Bronchial epithelial cell (primary cell): Measurements from ENCODE around the gene FIBCD1. TPM values are rescaled to one million over a fixed set of nuclear protein-coding genes. Genes with fewer than 3 reads are reported as not detected.
A peak's percentile ranks its signal among the peaks of the same experiment; 100 is the strongest.
"Not testable (repeated sequence)": the region's sequence is repeated elsewhere in the genome, so short reads cannot be mapped to it uniquely, and the experiment has no call there.

Experiments used
- DNase-seq: peaks from one replicate; pipeline ENCODE4 v3.0.0-alpha.2; 2010; ENCODE audit warnings: low read depth
- FAIRE-seq: peaks from 2 replicates; lab custom pipeline; 2011; peaks lifted over from hg19 to GRCh38; lab: Jason Lieb, UNC
- H3K27me3 ChIP-seq: 2 replicates; pipeline ENCODE4 v1.5.1; 2011; ENCODE audit warnings: low read length; ENCODE audit not compliant: control insufficient read depth, insufficient read depth
- H3K36me3 ChIP-seq: 2 replicates; pipeline ENCODE4 v1.5.1; 2011; ENCODE audit warnings: low read length; ENCODE audit not compliant: control insufficient read depth, insufficient read depth
- H3K4me3 ChIP-seq: 2 replicates; pipeline ENCODE4 v1.5.1; 2011; ENCODE audit warnings: mild to moderate bottlenecking, low read depth, low read length, control low read depth
- total RNA-seq: library from RNA; depleted of rRNA; stranded (reverse); fragments of >200 nt; gene quantifications from 2 replicates; pipeline ENCODE4 v1.2.1, GENCODE V29; 2014
- TF ChIP-seq, protein P1 (sequence below): IDR thresholded peaks from 2 replicates; pipeline ENCODE4 v1.5.1; 2011; ENCODE audit warnings: mild to moderate bottlenecking, moderate library complexity, low read length, control low read depth, inconsistent platforms; ENCODE audit not compliant: insufficient read depth, severe bottlenecking

The FIBCD1 gene
- total RNA-seq, 1 donor from 2014 or later = 0.26 TPM

DNA sequence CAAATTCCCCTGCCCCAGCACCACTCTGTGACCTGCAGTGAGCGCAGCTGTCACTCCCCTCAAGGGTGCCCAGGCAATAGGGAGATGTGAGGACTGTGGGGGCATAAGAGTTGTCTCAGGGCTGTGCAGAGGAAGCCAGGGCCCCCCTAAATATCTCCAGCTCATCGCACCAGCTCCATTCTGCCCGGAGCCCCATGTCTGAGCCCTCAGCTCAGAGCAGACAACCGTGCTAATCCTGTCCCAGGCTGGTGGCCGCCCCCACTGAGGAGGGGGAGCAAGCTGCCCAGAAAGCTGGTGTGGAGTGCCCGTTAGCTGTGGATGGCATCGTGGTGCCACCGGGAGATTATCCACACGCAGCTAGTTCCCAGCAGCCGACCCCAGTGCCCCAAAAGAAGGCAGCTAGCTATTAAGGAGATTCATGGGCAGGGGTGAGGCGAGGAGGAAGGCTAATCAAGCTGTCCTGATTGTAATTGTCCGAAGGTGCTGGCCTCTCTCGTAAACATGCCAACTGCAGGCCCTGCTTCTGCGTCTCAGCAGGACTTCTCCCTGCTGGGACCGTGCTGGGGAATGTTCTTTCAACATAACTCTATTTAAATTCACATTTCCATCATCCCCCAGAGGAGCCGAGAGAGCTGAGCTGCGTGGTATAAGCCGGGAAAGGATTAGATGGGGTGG lies 17.0 kb upstream of the FIBCD1 start:
- no peaks in the 10 kb centered on the region for H3K36me3 ChIP-seq
- no peaks in the 10 kb centered on the region for H3K27me3 ChIP-seq
- DNase-seq (no peak), FAIRE-seq (no peak)
- TF ChIP-seq, protein P1, sequence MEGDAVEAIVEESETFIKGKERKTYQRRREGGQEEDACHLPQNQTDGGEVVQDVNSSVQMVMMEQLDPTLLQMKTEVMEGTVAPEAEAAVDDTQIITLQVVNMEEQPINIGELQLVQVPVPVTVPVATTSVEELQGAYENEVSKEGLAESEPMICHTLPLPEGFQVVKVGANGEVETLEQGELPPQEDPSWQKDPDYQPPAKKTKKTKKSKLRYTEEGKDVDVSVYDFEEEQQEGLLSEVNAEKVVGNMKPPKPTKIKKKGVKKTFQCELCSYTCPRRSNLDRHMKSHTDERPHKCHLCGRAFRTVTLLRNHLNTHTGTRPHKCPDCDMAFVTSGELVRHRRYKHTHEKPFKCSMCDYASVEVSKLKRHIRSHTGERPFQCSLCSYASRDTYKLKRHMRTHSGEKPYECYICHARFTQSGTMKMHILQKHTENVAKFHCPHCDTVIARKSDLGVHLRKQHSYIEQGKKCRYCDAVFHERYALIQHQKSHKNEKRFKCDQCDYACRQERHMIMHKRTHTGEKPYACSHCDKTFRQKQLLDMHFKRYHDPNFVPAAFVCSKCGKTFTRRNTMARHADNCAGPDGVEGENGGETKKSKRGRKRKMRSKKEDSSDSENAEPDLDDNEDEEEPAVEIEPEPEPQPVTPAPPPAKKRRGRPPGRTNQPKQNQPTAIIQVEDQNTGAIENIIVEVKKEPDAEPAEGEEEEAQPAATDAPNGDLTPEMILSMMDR = no peak
- no peak overlapping the region for H3K4me3 ChIP-seq

DNA sequence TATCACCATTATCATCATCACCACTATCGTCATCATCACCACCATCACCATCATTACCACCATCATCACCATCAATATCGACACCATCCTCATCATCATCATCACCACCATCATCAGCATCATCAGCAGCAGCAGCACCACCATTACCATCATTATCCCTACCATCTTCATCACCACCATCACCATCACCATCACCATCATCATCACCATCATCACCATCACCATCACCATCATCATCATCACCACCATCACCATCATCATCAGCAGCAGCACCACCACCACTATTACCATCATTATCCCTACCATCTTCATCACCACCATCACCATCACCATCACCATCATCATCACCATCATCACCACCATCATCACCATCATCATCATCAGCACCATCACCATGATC lies 15.9 kb upstream of the FIBCD1 start:
- not testable (repeated sequence) for H3K36me3 ChIP-seq, DNase-seq, FAIRE-seq, H3K4me3 ChIP-seq, H3K27me3 ChIP-seq

DNA sequence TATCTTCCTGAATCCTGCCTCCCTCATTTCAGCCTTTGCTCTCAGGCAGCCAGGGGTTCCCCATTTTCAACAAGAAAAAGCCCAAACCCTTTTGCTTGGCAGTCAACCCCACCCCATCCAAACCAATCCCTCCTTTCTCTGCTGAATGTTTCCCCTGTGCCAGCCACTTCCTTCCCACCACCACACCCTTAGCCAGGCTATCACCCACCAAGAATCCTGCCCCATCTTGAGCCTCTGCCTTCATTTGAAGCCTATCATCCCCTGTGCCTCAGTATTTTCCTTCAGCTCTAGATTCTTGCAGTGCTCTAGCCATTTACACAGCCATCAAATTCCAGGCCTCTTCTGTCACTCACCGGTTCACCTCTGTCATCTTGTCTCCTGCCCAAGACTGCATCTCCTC lies 15.3 kb upstream of the FIBCD1 start:
- Histone ChIP-seq H3K4me3 (no peak overlapping the region), H3K36me3 (no peaks in the 10 kb centered on the region), H3K27me3 (no peaks in the 10 kb centered on the region)
- DNase-seq (no peak), FAIRE-seq (no peak)
- TF ChIP-seq, protein P1 = no peak

DNA sequence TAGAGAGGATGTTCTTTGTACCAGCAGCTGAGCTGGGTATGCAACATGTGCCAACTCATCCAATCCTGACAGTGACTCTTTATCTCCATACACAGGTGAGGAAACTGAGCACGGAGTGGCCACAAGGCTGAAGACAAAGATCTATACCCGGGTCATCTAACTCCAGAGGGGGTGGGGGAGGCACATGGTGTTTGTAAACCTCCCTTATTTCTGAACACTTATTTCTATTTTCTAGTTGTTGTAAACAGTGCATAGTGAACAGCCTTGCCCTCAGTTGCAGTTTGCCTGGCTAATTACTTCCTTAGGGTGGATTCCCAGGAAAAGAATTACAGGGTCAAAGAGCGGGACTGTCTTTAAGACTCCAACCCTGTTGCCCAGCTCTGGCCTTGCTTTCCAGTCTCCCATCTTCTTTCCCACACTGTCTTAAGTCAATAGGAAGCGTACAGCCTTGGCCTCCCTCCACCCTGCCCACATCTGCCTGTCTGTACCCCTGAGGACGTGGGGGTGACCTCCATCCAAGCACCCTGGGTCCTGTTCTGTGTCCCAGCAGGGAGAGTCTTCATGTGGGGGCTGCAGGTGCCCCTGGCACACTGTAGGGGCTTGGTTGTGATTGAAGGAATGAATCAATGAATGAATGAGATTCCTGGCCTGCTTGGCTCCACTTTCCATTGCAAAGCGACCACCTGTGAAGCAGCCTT lies 13.2 kb upstream of the FIBCD1 start:
- no peak for FAIRE-seq
- no peak for DNase-seq
- no peaks in the 10 kb centered on the region for H3K27me3 ChIP-seq
- TF ChIP-seq, protein P1 = no peak
- H3K4me3 ChIP-seq = no peak overlapping the region
- H3K36me3 ChIP-seq = no peaks in the 10 kb centered on the region

DNA sequence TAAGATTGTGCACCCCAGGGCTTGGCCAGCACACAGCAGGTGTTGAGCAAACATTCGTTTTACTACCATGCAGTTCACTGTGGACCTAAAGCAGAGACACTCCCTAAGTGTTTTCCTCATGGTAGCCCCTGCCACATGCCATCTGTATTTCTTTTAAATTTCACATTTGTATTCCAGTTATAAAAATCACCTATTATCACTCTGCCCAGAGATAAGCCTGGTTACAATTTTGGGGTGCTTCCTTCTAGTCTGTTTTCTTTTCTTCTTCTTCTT lies 10.9 kb upstream of the FIBCD1 start:
- no peaks in the 10 kb centered on the region for H3K27me3 ChIP-seq
- FAIRE-seq (no peak), DNase-seq (no peak)
- TF ChIP-seq, protein P1 = no peak
- H3K4me3 ChIP-seq = no peak overlapping the region
- no peaks in the 10 kb centered on the region for H3K36me3 ChIP-seq

DNA sequence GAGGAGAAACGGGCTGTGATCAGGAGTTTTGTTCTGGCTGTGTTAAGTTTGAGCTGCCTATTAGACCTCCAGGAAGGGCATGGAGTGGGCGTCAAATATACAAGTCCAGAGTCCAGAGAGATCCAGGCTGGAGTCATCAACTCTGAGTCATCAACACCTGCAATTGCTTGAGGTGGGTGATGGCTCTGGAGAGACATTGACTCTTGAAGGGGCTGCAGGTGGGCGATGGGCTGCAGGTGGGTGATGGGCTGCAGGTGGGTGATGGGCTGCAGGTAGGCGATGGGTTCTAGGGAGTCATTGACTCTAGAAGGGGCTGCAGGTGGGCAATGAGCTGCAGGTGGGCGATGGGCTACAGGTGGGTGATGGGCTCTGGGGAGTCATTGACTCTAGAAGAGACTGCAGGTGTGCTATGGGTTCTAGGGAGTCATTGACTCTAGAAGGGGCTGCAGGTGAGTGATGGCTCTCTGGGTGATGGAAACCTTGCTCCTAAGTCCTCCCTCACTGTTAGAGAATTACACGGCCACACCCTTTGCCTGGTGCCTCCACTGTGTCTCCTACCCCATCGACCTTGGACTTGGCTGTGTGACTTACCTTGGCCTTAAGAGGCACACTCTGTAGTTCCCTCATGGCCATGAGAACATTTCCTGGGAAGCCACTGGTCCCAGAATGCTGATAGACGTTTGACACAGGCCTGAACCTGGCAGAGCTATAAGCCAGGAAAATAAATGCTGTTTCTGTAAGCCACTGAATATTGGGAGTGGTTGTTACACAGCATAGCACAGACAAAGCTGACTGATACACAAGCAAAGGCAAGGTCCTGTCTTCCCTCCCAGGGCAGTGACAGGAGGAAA lies 10.4 kb upstream of the FIBCD1 start:
- H3K36me3 ChIP-seq = no peaks in the 10 kb centered on the region
- FAIRE-seq (no peak), DNase-seq (peak; percentile 37)
- H3K27me3 ChIP-seq = no peaks in the 10 kb centered on the region
- H3K4me3 ChIP-seq = no peak overlapping the region
- TF ChIP-seq, protein P1 = no peak
